ENCODE results near the gene CDC34. TPM values are rescaled to one million over a fixed set of nuclear protein-coding genes. Genes with fewer than 3 reads are reported as not detected.

The CDC34 gene
- polyA plus RNA-seq, 1 experiment: 34.0 TPM

DNA sequence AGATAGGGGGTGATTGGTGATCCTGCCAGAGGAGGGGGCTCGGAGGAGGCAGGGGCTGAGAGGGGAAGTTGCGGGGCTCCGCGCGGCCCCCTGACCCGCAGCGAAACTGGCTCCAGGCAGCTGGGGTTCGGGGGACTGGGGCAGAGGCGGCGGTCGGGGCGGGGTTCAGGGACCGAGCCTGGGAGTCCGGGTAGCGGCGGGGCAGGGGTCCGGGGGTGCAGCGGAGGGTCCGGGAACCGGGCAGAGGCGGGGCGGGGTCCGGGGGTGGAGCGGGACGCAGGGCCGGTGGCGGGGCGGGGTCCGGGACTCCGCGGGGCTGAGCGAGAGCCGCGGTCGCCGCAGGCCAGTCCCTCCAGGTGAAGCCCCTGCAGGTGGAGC, 34.1 kb upstream of the CDC34 start:
- Histone ChIP-seq H3K27ac (ENCODE audit: low read depth, low read length) (no peak overlapping the region), H3K27me3 (ENCODE audit: control insufficient read depth, insufficient read depth, low read length) (peaks cover 22% of the 10 kb centered on the region), H3K4me3 (ENCODE audit: low read depth, low read length) (no peak overlapping the region), H3K9me3 (ENCODE audit: control insufficient read depth, insufficient read depth, low read length) (peaks cover 10% of the 10 kb centered on the region; the same call in 1 of the 2 replicates)
- TF ChIP-seq, protein P1, sequence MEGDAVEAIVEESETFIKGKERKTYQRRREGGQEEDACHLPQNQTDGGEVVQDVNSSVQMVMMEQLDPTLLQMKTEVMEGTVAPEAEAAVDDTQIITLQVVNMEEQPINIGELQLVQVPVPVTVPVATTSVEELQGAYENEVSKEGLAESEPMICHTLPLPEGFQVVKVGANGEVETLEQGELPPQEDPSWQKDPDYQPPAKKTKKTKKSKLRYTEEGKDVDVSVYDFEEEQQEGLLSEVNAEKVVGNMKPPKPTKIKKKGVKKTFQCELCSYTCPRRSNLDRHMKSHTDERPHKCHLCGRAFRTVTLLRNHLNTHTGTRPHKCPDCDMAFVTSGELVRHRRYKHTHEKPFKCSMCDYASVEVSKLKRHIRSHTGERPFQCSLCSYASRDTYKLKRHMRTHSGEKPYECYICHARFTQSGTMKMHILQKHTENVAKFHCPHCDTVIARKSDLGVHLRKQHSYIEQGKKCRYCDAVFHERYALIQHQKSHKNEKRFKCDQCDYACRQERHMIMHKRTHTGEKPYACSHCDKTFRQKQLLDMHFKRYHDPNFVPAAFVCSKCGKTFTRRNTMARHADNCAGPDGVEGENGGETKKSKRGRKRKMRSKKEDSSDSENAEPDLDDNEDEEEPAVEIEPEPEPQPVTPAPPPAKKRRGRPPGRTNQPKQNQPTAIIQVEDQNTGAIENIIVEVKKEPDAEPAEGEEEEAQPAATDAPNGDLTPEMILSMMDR (IDR thresholded peaks at IDR 0.05; ENCODE audit: low read depth, low read length): no peak
- no peak for DNase-seq (ENCODE audit: low read depth, low spot score)
- CTCF ChIA-PET: interaction anchor here (1.6 kb wide), 1 partner anchor 9 kb away, joined by 9 read pairs; no protein-coding TSS in a partner anchor
- POLR2A ChIA-PET: interaction anchor here (0.7 kb wide), 1 partner anchor 9 kb away, joined by 4 read pairs; no protein-coding TSS in a partner anchor

DNA sequence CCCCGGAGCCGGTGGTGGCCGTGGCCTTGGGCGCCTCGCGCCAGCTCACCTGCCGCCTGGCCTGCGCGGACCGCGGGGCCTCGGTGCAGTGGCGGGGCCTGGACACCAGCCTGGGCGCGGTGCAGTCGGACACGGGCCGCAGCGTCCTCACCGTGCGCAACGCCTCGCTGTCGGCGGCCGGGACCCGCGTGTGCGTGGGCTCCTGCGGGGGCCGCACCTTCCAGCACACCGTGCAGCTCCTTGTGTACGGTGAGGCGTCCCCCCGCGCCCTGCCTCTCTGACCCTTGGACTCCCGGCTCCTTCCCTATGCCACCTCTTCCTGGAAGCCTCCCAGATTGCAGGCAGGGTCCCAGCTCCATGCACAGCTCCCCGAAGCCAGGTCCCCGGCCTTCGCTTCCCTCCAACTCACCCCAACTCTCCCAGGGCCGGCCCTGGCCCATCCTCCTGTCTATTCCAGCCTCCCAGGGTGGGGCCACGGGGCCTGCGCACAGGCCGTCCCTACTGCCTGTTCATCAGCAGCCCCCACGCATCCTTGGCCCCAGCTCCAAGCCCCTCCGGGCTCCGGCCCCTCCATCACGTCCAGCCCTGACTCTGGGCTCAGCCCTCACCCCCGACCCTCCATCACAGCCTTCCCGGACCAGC, 33.6 kb upstream of the CDC34 start:
- peaks cover 7% of the 10 kb centered on the region; the same call in 1 of the 2 replicates for H3K9me3 ChIP-seq (ENCODE audit: control insufficient read depth, insufficient read depth, low read length)
- CTCF ChIA-PET: interaction anchor here (1.6 kb wide), 1 partner anchor 9 kb away, joined by 9 read pairs; no protein-coding TSS in a partner anchor
- DNase-seq (ENCODE audit: low read depth, low spot score): no peak
- peaks cover 22% of the 10 kb centered on the region for H3K27me3 ChIP-seq (ENCODE audit: control insufficient read depth, insufficient read depth, low read length)
- POLR2A ChIA-PET: interaction anchor here (0.7 kb wide), 1 partner anchor 9 kb away, joined by 4 read pairs; no protein-coding TSS in a partner anchor
- H3K27ac ChIP-seq (ENCODE audit: low read depth, low read length): no peak overlapping the region
- TF ChIP-seq, protein P1 (IDR thresholded peaks at IDR 0.05; ENCODE audit: low read depth, low read length): no peak
- no peak overlapping the region for H3K4me3 ChIP-seq (ENCODE audit: low read depth, low read length)

DNA sequence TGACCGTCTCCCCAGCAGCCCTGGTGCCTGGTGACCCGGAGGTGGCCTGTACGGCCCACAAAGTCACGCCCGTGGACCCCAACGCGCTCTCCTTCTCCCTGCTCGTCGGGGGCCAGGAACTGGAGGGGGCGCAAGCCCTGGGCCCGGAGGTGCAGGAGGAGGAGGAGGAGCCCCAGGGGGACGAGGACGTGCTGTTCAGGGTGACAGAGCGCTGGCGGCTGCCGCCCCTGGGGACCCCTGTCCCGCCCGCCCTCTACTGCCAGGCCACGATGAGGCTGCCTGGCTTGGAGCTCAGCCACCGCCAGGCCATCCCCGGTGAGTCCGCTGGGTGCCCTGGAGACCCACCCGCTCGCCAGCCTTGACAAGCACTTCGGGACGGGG, 33.1 kb upstream of the CDC34 start:
- CTCF ChIA-PET: interaction anchor here (1.6 kb wide), 1 partner anchor 8 kb away, joined by 9 read pairs; no protein-coding TSS in a partner anchor
- TF ChIP-seq, protein P1 (IDR thresholded peaks at IDR 0.05; ENCODE audit: low read depth, low read length): no peak
- no peak for DNase-seq (ENCODE audit: low read depth, low spot score)

DNA sequence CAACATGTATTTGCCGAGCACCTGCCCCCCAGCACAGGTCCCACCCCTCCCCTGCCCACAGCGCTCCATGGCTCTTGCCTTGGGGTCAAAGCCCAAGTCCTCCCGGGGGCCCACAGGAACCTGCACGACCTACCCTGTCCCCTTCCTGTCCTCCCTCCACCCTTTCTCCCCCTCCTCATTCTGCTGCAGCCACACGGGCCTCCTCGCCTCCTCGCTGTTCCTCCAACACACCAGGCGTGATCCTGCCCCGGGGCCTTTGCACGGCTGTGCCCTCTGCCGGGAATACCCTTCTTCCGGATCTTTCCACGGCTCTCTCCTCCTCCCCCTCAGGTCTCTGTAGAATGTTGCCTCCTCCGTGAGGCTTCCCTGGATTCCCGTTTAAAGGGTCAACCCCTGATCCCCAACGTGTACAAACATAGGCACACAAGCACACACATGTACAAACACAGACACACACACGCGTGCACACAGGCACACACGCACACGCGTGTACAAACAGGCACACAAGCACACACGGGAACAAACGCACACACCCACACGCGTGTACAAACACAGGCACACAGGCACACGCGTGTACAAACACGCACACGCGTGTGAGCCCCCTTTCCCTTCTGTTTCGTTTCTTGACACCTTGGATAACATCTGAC, 32.5 kb upstream of the CDC34 start:
- ChIA-PET POLR2A (interaction anchor here (0.6 kb wide), 1 partner anchor 77 kb away, joined by 3 read pairs; no protein-coding TSS in a partner anchor), CTCF (interaction anchor here (1.6 kb wide), 1 partner anchor 7 kb away, joined by 9 read pairs; no protein-coding TSS in a partner anchor)
- TF ChIP-seq, protein P1 (IDR thresholded peaks at IDR 0.05; ENCODE audit: low read depth, low read length): no peak
- no peak overlapping the region for H3K27ac ChIP-seq (ENCODE audit: low read depth, low read length)
- peaks cover 22% of the 10 kb centered on the region for H3K27me3 ChIP-seq (ENCODE audit: control insufficient read depth, insufficient read depth, low read length)
- no peaks in the 10 kb centered on the region; the same call in 1 of the 2 replicates for H3K9me3 ChIP-seq (ENCODE audit: control insufficient read depth, insufficient read depth, low read length)
- DNase-seq (ENCODE audit: low read depth, low spot score): no peak
- H3K4me3 ChIP-seq (ENCODE audit: low read depth, low read length): no peak overlapping the region

More for the DNA sequence above, 33.1 kb upstream of the CDC34 start:
- H3K9me3 ChIP-seq (ENCODE audit: control insufficient read depth, insufficient read depth, low read length): peaks cover 1% of the 10 kb centered on the region; the same call in 1 of the 2 replicates
- peaks cover 22% of the 10 kb centered on the region for H3K27me3 ChIP-seq (ENCODE audit: control insufficient read depth, insufficient read depth, low read length)
- no peak overlapping the region for H3K27ac ChIP-seq (ENCODE audit: low read depth, low read length)
- H3K4me3 ChIP-seq (ENCODE audit: low read depth, low read length): no peak overlapping the region
- POLR2A ChIA-PET: interaction anchor here (0.6 kb wide), 1 partner anchor 76 kb away, joined by 3 read pairs; no protein-coding TSS in a partner anchor

DNA sequence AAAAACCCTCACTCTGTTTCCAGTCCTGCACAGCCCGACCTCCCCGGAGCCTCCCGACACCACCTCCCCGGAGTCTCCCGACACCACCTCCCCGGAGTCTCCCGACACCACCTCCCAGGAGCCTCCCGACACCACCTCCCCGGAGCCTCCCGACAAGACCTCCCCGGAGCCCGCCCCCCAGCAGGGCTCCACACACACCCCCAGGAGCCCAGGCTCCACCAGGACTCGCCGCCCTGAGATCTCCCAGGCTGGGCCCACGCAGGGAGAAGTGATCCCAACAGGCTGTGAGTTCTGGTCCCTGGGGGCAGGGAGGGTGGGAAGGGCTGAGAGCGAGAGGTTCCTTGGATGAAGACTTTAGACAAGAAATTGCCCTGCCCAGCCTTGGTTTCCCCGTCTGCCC, 29.9 kb upstream of the CDC34 start:
- Histone ChIP-seq H3K27me3 (ENCODE audit: control insufficient read depth, insufficient read depth, low read length) (peaks cover 17% of the 10 kb centered on the region), H3K9me3 (ENCODE audit: control insufficient read depth, insufficient read depth, low read length) (no peaks in the 10 kb centered on the region; the same call in 1 of the 2 replicates), H3K27ac (ENCODE audit: low read depth, low read length) (no peak overlapping the region), H3K4me3 (ENCODE audit: low read depth, low read length) (no peak overlapping the region)
- TF ChIP-seq, protein P1 (IDR thresholded peaks at IDR 0.05; ENCODE audit: low read depth, low read length): no peak
- ChIA-PET CTCF (no interaction called here), POLR2A (no interaction called here)
- no peak for DNase-seq (ENCODE audit: low read depth, low spot score)
